Astrocyte (in vitro differentiated cells and primary cell): ENCODE data around the gene ADGRB2. TPM values are rescaled to one million over a fixed set of nuclear protein-coding genes. Genes with fewer than 3 reads are reported as not detected.

Source experiments
- DNase-seq: peaks from one replicate; pipeline ENCODE4 v3.0.0-alpha.2; 2010; ENCODE audit warnings: low read depth
- FAIRE-seq: peaks from 2 replicates; lab custom pipeline; 2011; peaks lifted over from hg19 to GRCh38; lab: Jason Lieb, UNC
- H2AFZ ChIP-seq: 2 replicates; pipeline ENCODE4 v1.6.0; 2012; ENCODE audit warnings: low read depth, low read length, inconsistent platforms
- H3K27ac ChIP-seq: 2 replicates; pipeline ENCODE4 v1.5.1; 2011; ENCODE audit warnings: low read depth, low read length, inconsistent platforms
- H3K27me3 ChIP-seq: 2 replicates; pipeline ENCODE4 v1.6.0; 2011; ENCODE audit warnings: low read length, inconsistent platforms; ENCODE audit not compliant: insufficient read depth
- H3K36me3 ChIP-seq: 2 replicates; pipeline ENCODE4 v1.5.1; 2011; ENCODE audit warnings: low read length, inconsistent platforms; ENCODE audit not compliant: insufficient read depth
- H3K4me1 ChIP-seq: 2 replicates; pipeline ENCODE4 v1.5.1; 2011; ENCODE audit warnings: low read length, inconsistent platforms; ENCODE audit not compliant: insufficient read depth
- H3K4me2 ChIP-seq: 2 replicates; pipeline ENCODE4 v1.6.0; 2012; ENCODE audit warnings: low read length, inconsistent platforms
- H3K4me3 ChIP-seq: 2 replicates; pipeline ENCODE4 v1.5.1; 2011; ENCODE audit warnings: low read depth, mild to moderate bottlenecking, low read length, inconsistent platforms; ENCODE audit not compliant: insufficient read depth
- H3K79me2 ChIP-seq: 2 replicates; pipeline ENCODE4 v1.6.0; 2012; ENCODE audit warnings: mild to moderate bottlenecking, low read length, inconsistent platforms; ENCODE audit not compliant: insufficient read depth
- H3K9ac ChIP-seq: 2 replicates; pipeline ENCODE4 v1.6.0; 2012; ENCODE audit warnings: mild to moderate bottlenecking, low read length, inconsistent platforms
- H3K9me3 ChIP-seq: 2 replicates; pipeline ENCODE4 v1.5.1; 2012; ENCODE audit warnings: low read depth, mild to moderate bottlenecking, low read length, inconsistent platforms; ENCODE audit not compliant: insufficient read depth
- H4K20me1 ChIP-seq: 2 replicates; pipeline ENCODE4 v1.6.0; 2012; ENCODE audit warnings: low read length, inconsistent platforms; ENCODE audit not compliant: insufficient read depth
- H3K27ac Mint-ChIP-seq: one replicate; pipeline ENCODE4 v1.8.0; 2021; ENCODE audit warnings: mild to moderate bottlenecking, mixed read lengths; ENCODE audit not compliant: unreplicated experiment
- H3K27me3 Mint-ChIP-seq: one replicate; pipeline ENCODE4 v1.8.0; 2021; ENCODE audit warnings: low read depth, mixed read lengths; ENCODE audit not compliant: unreplicated experiment
- H3K36me3 Mint-ChIP-seq: one replicate; pipeline ENCODE4 v1.8.0; 2021; ENCODE audit warnings: low read depth, mixed read lengths; ENCODE audit not compliant: unreplicated experiment
- H3K4me1 Mint-ChIP-seq: one replicate; pipeline ENCODE4 v1.8.0; 2021; ENCODE audit warnings: low read depth, mixed read lengths; ENCODE audit not compliant: unreplicated experiment
- H3K4me3 Mint-ChIP-seq: one replicate; pipeline ENCODE4 v1.8.0; 2021; ENCODE audit warnings: mild to moderate bottlenecking, moderate library complexity, mixed read lengths; ENCODE audit not compliant: unreplicated experiment
- H3K9me3 Mint-ChIP-seq: one replicate; pipeline ENCODE4 v1.8.0; 2021; ENCODE audit warnings: mild to moderate bottlenecking, mixed read lengths; ENCODE audit not compliant: unreplicated experiment
- CTCF ChIP-seq: IDR thresholded peaks from 2 replicates; pipeline ENCODE4 v1.5.1; 2011; ENCODE audit warnings: low read depth, mild to moderate bottlenecking, inconsistent platforms, low read length, moderate library complexity; ENCODE audit not compliant: insufficient read depth
- EZH2 ChIP-seq: IDR thresholded peaks from 2 replicates; pipeline ENCODE4 v1.6.1; 2012; ENCODE audit warnings: mild to moderate bottlenecking, low read length, inconsistent platforms; ENCODE audit not compliant: insufficient read depth
- total RNA-seq: library from RNA; stranded (reverse); gene quantifications from 2 replicates; pipeline ENCODE4 v1.2.1, GENCODE V29; 2021

Gene ADGRB2
- total RNA-seq, 1 donor from 2014 or later, result 25.8 TPM

- TF ChIP-seq CTCF (no peak), EZH2 (no peak)
- no peak for FAIRE-seq
- no peaks in the 10 kb centered on the region for H3K9me3 Mint-ChIP-seq
- H3K4me1 Mint-ChIP-seq, result peaks cover 2% of the 10 kb centered on the region
- H3K36me3 Mint-ChIP-seq, result peaks cover 25% of the 10 kb centered on the region
- Histone ChIP-seq H3K27me3 (no peaks in the 10 kb centered on the region), H4K20me1 (peaks cover under 1% of the 10 kb centered on the region), H2AFZ (no peak overlapping the region), H3K79me2 (no peaks in the 10 kb centered on the region), H3K9ac (no peak overlapping the region), H3K36me3 (peaks cover 26% of the 10 kb centered on the region), H3K4me3 (no peak overlapping the region), H3K9me3 (no peaks in the 10 kb centered on the region), H3K4me1 (peaks cover 12% of the 10 kb centered on the region), H3K27ac (no peak overlapping the region), H3K4me2 (no peak overlapping the region)
- DNase-seq, result no peak
- H3K27ac Mint-ChIP-seq, result no peak overlapping the region
- peaks cover 6% of the 10 kb centered on the region for H3K27me3 Mint-ChIP-seq
- no peak overlapping the region for H3K4me3 Mint-ChIP-seq
These were observed 85.0 kb downstream of the ADGRB2 start for GRCh38 chr1:31679091-31679490.

DNA sequence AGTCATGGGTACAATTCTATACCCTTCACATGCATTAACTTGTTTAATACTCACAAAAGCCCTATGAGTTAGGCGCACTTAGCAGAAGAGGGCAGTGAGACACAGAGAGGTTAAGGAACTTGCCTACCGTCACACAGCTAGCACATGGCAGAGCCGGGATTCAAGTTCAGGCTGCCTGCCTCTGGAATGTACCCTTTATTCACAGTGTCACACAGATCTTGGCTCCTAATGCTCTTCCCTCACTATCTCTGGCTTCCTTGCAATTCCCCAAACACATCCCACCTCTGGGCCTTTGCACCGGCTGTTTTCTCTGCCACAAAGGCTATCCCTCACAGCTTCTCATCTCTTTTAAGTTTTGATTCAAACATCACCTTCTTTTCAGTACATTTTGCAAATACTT is 85.5 kb downstream of the ADGRB2 start:
- peaks cover 6% of the 10 kb centered on the region for H3K27me3 Mint-ChIP-seq

More for the DNA sequence above, 85.5 kb downstream of the ADGRB2 start:
- Histone ChIP-seq H4K20me1 (peaks cover 3% of the 10 kb centered on the region), H3K4me3 (no peak overlapping the region), H3K79me2 (no peaks in the 10 kb centered on the region), H3K27ac (no peak overlapping the region), H3K27me3 (no peaks in the 10 kb centered on the region), H3K4me1 (peaks cover 12% of the 10 kb centered on the region), H2AFZ (no peak overlapping the region), H3K9me3 (no peaks in the 10 kb centered on the region), H3K9ac (no peak overlapping the region), H3K4me2 (no peak overlapping the region), H3K36me3 (peaks cover 29% of the 10 kb centered on the region)
- Mint-ChIP-seq H3K9me3 (no peaks in the 10 kb centered on the region), H3K27ac (no peak overlapping the region), H3K36me3 (peaks cover 25% of the 10 kb centered on the region), H3K4me3 (no peak overlapping the region), H3K4me1 (peaks cover 2% of the 10 kb centered on the region)
- no peak for DNase-seq
- no peak for FAIRE-seq
- TF ChIP-seq EZH2, result no peak
- TF ChIP-seq CTCF, result no peak
